GM12873 (cell line): ENCODE results near the gene AGXT.
A peak's percentile ranks its signal among the peaks of the same experiment; 100 is the strongest.

Source experiments
- CTCF ChIP-seq: IDR thresholded peaks from 2 replicates; pipeline ENCODE4 v1.5.1; 2012; ENCODE audit warnings: low read depth, mild to moderate bottlenecking, moderate library complexity, low read length, control low read depth; ENCODE audit not compliant: insufficient read depth; ENCODE audit errors: missing control alignments

AGXT gene

GRCh38 chr2:240906911-240907590, 38.4 kb downstream of the AGXT start:
- no peak for TF ChIP-seq CTCF

GRCh38 chr2:240909216-240909974, 40.8 kb downstream of the AGXT start:
- no peak for TF ChIP-seq CTCF

GRCh38 chr2:240911641-240912265, 43.1 kb downstream of the AGXT start:
- TF ChIP-seq CTCF, result no peak

- no peak for TF ChIP-seq CTCF
Measured at GRCh38 chr2:240912878-240913809, 44.5 kb downstream of the AGXT start.

- TF ChIP-seq CTCF, result peak; percentile 93
Measured at GRCh38 chr2:240913810-240914644, 45.4 kb downstream of the AGXT start.

- TF ChIP-seq CTCF, result no peak
Measured at GRCh38 chr2:240914645-240915525, 46.3 kb downstream of the AGXT start.
